HG02970 (cell line): Measurements from ENCODE around the gene ZNF804A.
"Not testable (repeated sequence)": the region's sequence is repeated elsewhere in the genome, so short reads cannot be mapped to it uniquely, and the experiment has no call there.

Experiments used
- ATAC-seq: cut with Tn5 transposase; IDR thresholded peaks from one replicate; pipeline ENCODE4 v1.9.1; 2021; ENCODE audit warnings: mild to moderate bottlenecking, moderate library complexity, moderate number of reproducible peaks; ENCODE audit not compliant: unreplicated experiment, low FRiP score

The ZNF804A gene

GRCh38 chr2:184793176-184793575 lies 194.8 kb downstream of the ZNF804A start:
- ATAC-seq = no peak

DNA sequence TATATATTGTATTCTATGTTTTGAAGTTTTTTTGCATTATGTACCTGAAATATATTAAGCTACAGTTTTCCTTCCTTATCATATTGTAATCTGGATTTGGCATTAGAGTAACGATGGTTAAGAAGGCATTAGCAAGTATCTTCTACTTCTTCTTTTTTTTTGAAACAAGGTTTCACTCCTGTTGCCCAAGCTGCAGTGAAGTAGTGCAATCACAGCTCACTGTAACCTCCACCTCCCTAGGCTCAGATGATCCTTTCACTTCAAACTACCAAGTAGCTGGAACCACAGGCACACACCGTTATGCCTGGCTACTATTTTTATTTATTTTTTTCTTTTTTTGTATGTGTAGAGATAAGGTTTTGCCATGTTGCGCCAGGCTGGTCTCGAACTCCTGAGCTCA lies 201.1 kb downstream of the ZNF804A start:
- no peak for ATAC-seq

DNA sequence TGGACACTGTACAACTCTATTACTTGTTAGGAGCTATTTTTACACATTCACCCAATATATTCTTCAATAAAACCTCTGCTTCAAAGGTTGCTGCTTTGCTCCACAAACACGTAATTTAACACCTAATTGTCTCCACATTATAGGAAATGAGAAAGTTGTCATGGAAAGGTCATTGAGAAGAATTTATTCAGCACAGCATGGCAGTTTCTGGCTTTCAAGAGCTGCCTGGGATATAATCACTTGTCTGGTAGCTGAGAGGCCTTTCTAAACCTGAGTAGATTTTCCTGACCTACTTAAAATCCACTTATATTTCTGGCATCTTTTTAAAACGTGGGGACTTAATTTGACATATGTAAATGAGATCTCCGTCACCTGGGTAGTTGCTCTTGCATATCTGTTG lies 216.1 kb downstream of the ZNF804A start:
- ATAC-seq = no peak

DNA sequence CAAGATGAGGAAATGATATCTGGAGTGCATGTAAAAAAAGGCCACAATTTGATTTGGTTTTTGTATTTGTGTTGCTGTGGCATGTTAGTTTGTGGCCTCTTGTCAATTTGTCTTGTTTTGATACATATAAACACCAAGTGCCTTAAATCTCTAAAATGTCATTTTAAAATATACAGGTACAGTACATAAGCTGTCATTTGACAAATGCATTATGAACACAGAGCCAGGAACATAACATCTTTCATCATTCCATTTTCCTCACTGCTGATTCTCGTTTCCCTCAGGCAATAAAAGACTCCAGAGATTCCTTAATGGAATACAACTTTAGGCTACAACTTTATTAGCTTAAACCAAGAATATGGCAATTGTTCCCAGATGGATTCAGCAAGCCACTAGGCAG lies 217.5 kb downstream of the ZNF804A start:
- no peak for ATAC-seq

DNA sequence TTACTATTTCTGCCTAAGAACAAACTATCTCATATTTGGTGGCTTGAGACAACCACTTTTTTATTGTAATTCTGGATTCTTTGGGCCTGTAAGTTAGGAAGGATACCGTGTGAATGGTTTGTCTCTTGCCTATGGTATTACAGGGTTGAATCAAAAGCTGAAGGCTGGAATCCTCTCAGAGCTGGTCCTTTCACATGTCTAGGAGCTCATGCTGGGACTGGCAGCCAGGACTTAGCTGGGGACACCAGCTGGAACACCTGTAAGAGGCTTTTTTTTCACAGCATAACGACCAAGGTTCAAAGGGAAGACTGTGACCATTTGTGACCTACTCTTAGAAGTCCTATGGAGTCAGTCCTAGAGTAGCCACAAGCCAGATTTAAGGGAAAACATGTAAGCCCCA lies 226.3 kb downstream of the ZNF804A start:
- ATAC-seq = no peak

GRCh38 chr2:184830531-184830930 lies 232.2 kb downstream of the ZNF804A start:
- ATAC-seq = no peak

GRCh38 chr2:184834699-184835397 lies 236.5 kb downstream of the ZNF804A start:
- ATAC-seq = no peak

DNA sequence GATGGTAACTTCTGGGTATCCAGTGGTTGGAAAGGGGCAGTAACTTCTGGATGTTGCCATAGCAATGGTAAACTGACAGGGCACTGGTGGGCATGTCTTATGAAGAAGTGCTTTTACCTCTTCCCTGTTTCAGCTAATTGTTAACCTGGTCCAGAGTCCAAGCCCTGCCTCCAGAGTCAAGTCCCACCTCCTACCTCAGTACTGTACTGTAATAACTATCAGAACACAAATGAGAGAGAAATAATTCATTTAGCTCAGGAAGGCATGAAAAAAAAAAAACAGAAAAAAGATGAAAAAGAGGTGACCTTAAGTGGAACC lies 237.0 kb downstream of the ZNF804A start:
- ATAC-seq = no peak

DNA sequence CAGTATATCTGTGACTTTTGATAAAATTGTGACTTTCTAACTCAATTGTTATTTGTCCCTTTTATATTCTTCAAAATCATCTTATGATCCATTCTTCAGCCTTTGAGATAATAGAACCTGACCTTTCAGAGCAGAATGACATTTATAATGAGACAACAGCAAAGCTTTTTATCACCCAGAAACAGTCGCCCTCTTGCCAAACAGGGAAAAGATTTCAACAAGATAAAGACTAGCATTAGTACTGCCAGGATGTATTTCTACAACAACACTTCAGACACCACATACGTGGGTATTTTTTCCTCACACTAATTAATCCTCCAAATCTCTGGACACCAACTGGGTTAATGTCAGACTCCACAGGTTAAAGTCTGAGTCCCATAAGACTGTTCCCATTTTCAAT lies 249.0 kb downstream of the ZNF804A start:
- no peak for ATAC-seq

GRCh38 chr2:184849516-184849915 lies 251.2 kb downstream of the ZNF804A start:
- ATAC-seq = no peak

DNA sequence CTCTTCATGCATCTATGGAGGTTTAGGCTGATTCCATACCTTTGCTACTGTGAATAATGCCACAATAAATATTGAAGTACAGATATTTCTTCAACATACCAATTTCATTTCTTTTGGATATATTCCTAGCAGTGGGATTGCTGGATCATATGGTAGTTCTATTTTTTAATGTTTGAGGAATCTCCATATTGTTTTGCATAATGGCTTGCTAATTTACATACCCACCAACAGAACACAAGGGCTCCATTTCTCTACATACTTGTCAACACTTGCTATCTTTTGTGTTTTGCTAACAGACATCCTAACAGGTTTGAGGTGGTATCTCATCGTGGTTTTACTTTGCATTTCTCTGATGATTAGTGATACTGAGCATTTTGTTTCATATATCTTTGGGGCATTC lies 253.2 kb downstream of the ZNF804A start:
- no peak for ATAC-seq

DNA sequence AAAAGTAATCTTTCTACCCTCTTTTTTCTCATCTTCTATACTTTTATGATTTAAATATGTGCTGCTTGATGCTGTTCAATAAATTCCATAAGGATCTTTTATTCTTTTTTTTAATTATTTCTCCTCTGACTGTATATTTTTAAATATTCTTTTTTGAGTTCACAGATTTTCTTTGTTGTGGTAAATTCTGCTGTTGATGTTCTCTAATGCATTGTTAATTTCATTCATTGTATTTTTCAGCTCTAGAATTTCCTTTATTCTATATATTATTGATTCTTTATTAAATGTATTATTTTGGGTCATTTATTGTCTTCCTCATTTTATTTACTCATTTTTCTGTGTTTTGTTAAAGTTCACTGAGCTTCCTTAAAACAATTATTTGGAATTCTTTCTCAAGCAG lies 260.9 kb downstream of the ZNF804A start:
- no peak for ATAC-seq

GRCh38 chr2:184860744-184861143 lies 262.4 kb downstream of the ZNF804A start:
- ATAC-seq = no peak

DNA sequence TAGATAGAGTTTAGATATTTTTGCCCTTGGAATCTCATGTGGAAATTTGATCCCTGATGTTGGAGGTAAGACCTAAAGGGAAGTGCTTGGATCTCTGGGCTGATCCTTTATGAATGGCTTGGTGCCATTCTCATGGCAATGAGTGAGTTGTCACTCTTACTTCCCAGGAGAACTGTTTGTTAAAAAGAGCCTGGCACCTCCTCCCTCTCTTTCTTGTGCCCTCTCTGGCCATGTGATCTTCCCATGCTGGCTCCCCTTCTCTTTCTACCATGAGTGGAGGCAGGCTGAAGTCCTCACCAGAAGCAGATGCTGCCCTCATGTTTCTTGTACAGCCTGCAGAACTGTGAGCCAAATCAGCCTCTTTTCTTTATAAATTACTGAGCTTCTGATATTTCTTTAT lies 276.9 kb downstream of the ZNF804A start:
- no peak for ATAC-seq

DNA sequence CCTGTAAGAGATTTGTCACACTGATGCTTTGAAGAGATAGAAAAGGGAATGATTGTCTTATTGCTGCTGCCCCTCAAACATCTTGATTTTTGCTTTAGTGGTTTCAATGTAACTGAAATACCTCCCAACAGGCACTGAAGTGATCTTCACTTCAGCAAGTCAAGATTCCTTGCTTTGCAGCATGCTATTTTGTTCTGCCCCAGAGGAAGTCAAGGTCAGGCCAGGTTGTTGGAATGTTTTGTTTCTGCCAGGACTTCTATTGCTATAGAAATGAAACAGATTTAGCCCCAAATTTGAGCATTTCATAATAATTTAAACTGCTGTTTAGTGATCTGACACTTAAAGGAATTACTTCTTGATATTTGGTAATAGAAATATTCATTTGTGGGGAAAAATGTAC lies 277.6 kb downstream of the ZNF804A start:
- no peak for ATAC-seq

DNA sequence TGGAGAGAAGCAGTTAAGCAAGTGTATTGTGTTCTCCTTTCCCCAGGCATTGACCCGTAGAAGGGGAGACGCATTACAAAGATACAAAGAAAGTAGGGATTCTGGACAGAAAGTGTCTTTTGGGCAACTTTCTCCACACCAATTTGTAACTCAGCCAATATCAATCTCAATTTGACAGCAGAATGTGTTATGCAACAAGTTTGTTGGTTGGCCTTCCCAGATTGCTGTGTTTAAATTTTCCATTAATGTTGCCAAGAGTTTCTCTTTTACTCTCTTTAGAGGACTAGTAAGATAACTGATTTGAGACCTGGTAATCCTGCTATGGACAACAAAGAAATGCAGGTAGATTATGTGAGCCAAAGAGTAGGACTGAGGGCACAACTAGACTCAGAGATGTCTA lies 279.6 kb downstream of the ZNF804A start:
- ATAC-seq = no peak

DNA sequence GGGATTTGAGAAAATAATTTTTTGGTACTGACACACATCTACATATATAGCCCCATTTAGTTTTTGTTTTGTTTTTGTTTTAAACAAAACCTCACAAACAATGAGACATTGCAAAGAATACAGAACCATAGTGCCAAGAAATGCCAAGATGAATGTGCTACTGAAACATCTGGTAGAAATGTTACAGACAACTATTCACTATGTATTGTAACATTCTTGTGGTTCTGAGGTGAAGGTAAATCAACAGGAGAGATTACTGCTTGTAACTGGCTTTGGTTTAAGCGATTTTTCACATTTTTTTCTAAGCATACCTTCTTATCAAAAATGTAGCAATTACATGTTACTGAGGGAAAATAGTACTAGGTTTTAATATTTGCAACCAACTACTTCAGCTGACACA lies 281.3 kb downstream of the ZNF804A start:
- no peak for ATAC-seq

DNA sequence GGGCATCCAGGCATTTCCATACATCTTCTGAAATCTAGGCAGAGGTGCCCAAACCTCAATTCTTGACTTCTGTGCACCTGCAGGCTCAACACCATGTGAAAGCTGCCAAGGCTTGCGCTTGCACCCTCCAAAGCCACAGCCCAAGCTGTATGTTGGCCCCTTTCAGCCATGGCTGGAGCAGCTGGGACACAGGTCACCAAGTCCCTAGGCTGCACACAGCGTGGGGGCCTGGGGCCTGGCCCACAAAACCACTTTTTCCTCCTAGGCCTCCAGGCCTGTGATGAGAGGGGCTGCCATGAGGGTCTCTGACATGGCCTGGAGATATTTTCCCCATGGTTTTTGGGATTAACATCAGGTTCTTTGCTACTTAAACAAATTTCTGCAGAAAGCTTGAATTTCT lies 288.3 kb downstream of the ZNF804A start:
- not testable (repeated sequence) for ATAC-seq

- ATAC-seq = no peak
These were observed 292.0 kb downstream of the ZNF804A start for GRCh38 chr2:184890311-184890710.

DNA sequence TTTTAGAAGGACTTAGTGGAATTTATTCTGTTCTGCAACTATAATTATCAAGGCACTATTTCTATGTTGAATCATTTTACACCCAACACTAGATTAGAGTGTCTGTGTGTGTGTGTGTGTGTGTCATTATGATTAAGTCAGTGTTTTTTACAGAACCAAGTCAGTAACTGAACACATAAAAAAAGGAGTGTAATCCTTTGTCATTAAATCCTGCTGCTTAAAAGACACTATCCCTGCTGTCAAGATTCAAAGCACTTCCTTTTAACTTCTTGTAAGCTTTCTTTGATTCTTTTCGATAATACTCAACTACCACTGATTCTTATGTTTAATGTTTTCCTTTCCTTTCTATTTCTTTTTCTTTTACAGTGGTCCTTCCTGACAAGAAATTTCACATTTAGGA lies 306.7 kb downstream of the ZNF804A start:
- ATAC-seq = no peak

- no peak for ATAC-seq
These were observed 307.8 kb downstream of the ZNF804A start for GRCh38 chr2:184906160-184906559.

DNA sequence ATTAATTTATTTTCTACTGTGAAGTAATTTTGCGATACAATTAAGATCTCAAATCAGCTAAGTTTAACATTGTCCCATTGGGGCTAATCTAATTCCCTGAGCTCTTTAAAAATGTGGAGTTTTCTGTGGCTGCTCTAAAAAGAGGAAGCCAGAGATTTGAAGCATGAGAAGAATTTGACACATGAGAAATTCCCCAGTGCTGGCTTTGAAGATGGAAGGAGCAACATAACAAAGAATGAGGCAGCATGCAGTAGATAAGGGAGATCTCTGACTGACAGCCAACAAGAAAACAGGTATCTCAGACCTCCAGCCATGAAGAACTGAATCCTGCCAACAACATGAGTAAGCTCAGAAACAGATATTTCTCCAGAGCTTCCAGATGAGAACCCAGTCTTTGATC lies 308.4 kb downstream of the ZNF804A start:
- ATAC-seq = no peak

GRCh38 chr2:184908966-184909365 lies 310.6 kb downstream of the ZNF804A start:
- ATAC-seq = no peak
